HuH-7 (cell line): ENCODE measurements around the gene BICDL1.
"Not testable (repeated sequence)": the region's sequence is repeated elsewhere in the genome, so short reads cannot be mapped to it uniquely, and the experiment has no call there.

Experiments used
- DNase-seq: peaks from one replicate; pipeline ENCODE4 v3.0.0; 2011; ENCODE audit warnings: low spot score

Gene BICDL1

GRCh38 chr12:120000556-120000955, 11.5 kb downstream of the BICDL1 start:
- DNase-seq = peak; percentile 24

DNA sequence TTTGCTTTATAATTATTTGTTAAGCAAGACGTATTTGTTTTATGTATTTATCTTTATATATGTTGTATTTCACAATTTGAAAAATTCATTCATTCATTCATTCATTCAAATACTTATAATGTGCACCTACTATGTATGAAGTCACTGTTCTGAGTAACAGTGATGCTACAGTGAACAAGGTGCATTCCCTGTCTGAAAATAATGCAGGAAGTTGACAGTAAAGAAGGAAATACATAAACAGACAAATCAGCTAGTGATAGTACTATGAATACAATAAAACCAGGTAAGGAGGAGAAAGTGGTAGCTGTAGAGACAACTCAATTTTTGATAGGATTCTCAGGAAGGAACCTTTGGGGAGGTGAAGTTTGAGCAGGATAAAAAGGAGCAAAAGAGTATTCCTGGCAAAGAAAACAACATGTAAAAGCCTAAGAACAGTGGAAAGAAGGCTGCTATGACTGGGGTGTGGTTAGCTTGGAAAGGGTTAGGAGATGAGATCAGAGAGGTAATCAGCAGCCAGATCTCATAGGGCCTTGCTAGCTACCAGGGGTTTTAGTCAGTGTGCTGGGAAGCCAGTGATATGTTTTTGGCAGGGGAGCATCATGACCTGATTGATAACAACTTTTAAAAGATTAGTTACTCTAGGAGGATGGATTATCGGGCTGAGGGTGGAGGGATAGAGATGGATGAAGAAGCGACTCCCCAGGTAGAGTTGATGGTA, 17.4 kb downstream of the BICDL1 start:
- no peak for DNase-seq

GRCh38 chr12:120007272-120007671, 18.2 kb downstream of the BICDL1 start:
- DNase-seq = no peak

- no peak for DNase-seq
These were observed 21.7 kb downstream of the BICDL1 start for GRCh38 chr12:120010661-120011230.

- DNase-seq = no peak
These were observed 23.1 kb downstream of the BICDL1 start for GRCh38 chr12:120012067-120012621.

DNA sequence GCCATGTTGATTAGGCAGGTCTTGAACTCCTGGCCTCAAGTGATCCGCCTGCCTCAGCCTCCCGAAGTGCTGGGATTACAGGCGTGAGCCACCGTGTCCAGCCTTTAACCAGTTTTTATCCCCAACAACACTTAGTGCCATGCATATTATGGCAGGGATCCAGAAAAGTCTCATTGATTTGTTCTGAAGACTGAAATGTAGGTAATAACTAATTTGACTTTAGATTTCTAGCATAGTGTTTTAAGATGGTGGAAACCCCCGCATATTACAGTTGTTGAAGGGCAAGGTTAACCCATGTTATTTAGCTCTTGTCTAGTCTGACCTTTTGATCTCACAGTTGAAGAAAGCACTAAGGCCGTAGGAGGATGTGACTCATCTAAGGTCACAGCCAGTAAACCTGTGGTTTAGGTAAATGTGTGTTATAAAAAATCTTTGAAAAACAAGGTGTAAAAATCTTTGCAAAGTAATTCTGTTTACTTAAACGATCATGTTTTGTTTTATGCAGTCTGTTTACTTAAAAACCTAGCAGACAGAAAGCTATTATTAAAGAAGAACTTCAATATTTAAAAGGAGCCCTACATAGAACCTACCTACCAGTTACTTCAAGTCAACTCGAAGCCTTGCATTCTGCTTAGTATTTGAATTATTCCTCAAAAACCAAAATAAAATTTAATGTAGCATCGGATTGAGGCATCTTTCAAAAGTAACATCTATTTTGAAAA, 24.8 kb downstream of the BICDL1 start:
- DNase-seq = peak; percentile 17

GRCh38 chr12:120014381-120014735, 25.3 kb downstream of the BICDL1 start:
- not testable (repeated sequence) for DNase-seq

GRCh38 chr12:120015313-120015712, 26.3 kb downstream of the BICDL1 start:
- DNase-seq = no peak

- not testable (repeated sequence) for DNase-seq
These were observed 27.2 kb downstream of the BICDL1 start for GRCh38 chr12:120016199-120016598.

DNA sequence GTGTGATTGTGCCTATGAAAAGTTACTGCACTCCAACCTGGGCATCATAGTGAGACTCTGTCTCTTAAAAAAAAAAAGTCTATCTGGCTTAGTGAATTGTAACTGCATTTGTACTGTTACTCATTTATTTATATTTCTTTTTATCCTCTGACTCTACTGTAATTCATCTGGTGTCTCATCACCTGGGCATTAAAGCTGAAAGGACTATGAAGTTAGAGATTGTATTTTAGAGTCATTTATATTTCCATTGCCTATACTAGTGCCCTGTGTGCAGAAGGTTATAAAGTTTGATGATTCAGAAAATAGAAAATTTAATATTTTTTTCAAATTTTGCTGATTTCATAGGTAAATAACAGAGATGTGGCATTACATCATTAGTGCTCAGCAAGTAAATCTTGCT, 30.2 kb downstream of the BICDL1 start:
- DNase-seq = no peak

- DNase-seq = no peak
These were observed 30.9 kb downstream of the BICDL1 start for GRCh38 chr12:120019938-120020337.

GRCh38 chr12:120024193-120024592, 35.2 kb downstream of the BICDL1 start:
- no peak for DNase-seq

GRCh38 chr12:120025640-120026039, 36.6 kb downstream of the BICDL1 start:
- no peak for DNase-seq

GRCh38 chr12:120032242-120032641, 43.2 kb downstream of the BICDL1 start:
- no peak for DNase-seq

DNA sequence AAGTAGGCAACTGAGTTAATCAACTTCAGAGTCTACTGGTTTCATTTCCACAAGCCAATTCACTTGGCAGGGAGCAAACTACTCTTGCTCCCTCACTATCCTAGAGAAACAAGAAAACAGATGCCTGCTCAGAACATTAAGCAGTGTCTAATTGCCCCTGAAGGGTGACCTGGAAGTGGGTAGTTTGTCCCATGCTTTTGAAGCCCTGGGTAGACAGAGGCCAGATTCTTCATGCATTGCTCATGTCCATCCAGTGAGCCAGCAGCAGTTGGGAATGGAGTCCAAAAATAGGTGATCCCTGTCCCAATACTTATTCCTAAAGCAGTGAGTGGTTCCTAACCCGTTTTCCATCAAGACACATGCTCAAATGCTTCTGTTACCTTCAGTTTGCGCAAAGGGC, 48.8 kb downstream of the BICDL1 start:
- no peak for DNase-seq

GRCh38 chr12:120039711-120040110, 50.7 kb downstream of the BICDL1 start:
- DNase-seq = no peak

DNA sequence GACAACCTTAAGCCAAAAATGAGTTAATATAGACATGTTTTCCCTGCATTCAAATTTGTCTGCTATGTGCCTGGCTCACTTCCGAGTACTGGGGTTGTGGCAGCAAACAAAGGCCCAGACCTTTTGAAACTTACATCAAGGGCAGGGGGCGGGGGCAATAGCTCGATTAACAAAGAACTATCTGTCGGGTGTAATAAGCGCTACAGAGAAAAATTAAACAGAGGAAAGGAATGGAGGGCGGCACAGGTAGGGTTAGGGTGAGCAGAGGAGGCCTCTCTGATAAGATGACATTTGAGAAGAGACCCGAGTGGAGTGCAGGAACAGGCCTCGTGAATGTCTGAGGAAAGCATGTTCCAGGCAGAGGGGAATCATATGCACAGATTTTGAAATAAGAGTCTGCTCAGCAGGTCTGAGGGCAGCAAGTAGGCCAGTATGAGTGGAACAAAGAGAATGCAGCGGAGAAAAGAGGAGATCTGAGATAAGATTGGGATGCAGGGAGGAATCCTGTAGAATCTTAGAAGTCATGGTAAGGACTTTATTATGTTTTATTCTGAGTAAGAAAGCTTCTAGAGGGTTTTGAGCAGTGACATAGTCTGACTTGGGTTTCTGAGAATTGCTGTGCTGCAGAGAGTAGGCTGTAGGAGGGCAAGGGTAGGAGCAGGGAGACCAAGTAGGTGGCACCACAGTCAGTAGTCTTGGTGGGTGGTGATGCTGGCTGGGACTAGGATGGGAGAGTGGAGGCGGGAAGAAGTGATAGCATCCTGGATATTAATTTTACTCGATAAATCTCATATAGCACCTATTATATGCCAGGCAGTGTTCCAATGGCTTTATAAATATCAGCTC, 52.6 kb downstream of the BICDL1 start:
- peak; percentile 33 for DNase-seq

- not testable (repeated sequence) for DNase-seq
These were observed 56.3 kb downstream of the BICDL1 start for GRCh38 chr12:120045367-120045766.

DNA sequence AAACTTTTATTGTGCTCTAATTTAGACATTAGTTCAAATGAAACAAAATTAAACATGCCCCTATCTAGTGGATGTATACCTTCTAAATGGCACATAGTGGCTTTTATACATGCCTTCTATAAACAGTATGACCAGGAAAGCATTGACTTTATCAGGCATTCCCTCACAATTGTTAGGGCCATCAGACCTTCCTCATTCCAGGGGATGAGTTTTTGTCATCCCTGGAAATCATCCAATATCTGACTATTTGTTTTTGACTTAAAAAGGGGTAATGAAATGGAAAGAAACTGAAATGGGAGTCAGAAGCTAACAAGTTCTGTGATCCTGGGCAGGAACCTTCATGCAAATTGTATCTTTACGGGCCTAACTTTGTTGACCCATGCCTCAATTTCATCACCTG, 58.0 kb downstream of the BICDL1 start:
- no peak for DNase-seq

DNA sequence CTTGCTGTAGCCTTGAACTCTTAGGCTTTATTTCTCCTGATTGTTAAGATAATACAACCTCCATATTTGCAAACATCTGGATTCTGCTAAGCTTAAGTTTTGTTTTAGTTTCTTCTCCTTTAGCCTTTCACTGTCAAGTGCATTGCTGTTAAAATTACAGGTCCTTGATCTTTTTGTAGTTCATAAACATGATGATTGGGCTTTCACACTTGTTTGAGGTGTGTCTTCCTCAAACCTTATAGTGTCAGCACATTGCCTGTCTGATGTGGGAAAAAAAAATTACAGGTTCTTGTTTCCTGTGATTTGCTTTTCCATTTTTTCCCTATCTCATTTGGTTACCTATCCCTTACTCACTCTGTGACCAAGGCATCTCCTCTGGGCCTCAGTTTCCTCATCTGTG, 59.2 kb downstream of the BICDL1 start:
- no peak for DNase-seq

GRCh38 chr12:120049426-120049825, 60.4 kb downstream of the BICDL1 start:
- DNase-seq = no peak

DNA sequence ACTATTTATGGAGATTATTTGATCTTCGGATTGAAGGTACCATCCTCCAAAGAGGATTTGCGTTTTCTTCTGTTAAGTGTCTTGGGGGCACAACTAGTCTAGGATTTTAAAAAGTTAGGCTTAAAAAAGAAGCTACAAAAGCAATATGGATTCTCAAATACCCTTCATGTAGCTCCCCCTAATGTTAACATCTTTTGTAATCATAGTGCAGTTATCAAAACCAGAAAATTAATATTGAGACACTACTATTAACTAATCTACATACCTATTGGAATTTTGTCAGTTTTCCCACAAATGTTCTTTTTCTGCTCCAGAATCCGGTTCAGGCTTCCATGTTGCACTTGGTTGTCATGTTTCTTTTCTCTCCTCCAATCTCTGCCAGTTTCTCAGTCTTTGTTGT, 62.5 kb downstream of the BICDL1 start:
- no peak for DNase-seq
